Measurements from ENCODE around the gene SV2B.
"Not testable (repeated sequence)": the region's sequence is repeated elsewhere in the genome, so short reads cannot be mapped to it uniquely, and the experiment has no call there.

Gene SV2B

GRCh38 chr15:91099995-91100813 is at the start of gene SV2B:
Gene SV2B (plus strand): TSS chr15:91100257. CDS start chr15:91226264, 126,007 bp downstream.
- DNase-seq (ENCODE audit: low read depth in 4 of 4, low spot score in 1 of 4), result peak in 2 of 4 experiments; percentile 17 to 46

DNA sequence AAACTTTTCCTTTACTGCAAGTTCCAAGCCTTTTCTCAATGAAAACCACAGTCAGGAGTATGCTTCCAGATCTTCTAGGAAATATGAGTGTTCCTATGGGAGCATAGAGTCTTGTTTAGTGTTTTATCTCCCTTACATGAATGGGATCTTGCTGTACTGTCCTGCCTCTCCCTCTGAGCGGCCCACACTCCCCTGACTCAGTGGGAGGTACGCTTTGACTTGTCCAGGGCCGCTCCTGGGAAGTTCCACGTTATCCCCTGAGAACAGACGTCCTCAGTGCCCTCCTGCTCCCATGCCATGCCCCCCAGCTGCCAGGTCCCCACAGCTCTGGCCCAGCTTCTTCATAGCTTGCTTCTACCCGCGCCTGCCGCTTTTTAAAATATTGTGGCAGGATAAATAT is 48.8 kb upstream of the SV2B start:
- DNase-seq (ENCODE audit: low read depth in 4 of 4, low spot score in 1 of 4), result no peak

DNA sequence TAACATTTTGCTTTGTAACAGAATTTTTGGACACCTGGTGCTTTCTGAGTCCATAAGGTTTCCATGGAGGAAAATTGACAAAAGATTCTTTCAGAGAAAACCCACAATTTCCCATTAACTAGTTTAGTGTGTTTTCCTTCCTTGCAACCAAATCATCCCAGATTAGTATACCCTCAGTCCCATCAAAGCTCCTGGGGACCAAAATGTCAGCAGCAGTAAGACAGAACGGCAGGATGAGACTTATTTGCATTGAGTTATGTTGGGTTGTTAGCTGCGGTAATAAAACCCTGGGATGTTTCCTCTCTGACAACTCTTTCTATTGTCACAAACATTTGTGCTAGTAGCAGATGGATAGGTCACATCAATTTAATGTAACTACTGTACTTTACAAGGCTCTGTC is 45.2 kb upstream of the SV2B start:
- DNase-seq (ENCODE audit: low read depth in 4 of 4, low spot score in 1 of 4), result no peak

- peak in 1 of 4 experiments; percentile 9 for DNase-seq (ENCODE audit: low read depth in 4 of 4, low spot score in 1 of 4)
Observed at GRCh38 chr15:91055548-91056331, 44.3 kb upstream of the SV2B start.

DNA sequence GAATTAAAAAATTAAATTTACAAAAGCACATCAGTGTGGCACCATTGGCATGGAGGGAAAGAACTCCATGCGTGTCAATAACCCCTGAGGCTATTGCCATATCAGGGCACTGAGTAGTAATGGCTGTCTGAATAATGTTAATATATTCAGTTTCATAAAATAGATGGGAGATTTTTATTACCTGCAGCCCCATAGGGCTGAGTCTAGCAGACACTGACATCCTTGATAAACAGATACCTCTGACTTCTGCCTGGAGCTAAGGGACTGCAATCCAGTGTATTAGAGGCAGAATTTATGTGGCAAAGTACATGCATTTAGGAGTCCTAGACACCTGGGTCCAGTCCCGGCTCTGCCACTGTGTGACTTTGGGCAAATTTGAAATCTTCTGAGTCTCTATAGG is 38.8 kb upstream of the SV2B start:
- no peak for DNase-seq (ENCODE audit: low read depth in 4 of 4, low spot score in 1 of 4)

GRCh38 chr15:91061997-91062396 is 38.1 kb upstream of the SV2B start:
- DNase-seq (ENCODE audit: low read depth in 4 of 4, low spot score in 1 of 4), result no peak

- no peak for DNase-seq (ENCODE audit: low read depth in 4 of 4, low spot score in 1 of 4)
Observed at GRCh38 chr15:91065505-91065904, 34.6 kb upstream of the SV2B start.

- no peak for DNase-seq (ENCODE audit: low read depth in 4 of 4, low spot score in 1 of 4)
Observed at GRCh38 chr15:91067036-91067435, 33.0 kb upstream of the SV2B start.

DNA sequence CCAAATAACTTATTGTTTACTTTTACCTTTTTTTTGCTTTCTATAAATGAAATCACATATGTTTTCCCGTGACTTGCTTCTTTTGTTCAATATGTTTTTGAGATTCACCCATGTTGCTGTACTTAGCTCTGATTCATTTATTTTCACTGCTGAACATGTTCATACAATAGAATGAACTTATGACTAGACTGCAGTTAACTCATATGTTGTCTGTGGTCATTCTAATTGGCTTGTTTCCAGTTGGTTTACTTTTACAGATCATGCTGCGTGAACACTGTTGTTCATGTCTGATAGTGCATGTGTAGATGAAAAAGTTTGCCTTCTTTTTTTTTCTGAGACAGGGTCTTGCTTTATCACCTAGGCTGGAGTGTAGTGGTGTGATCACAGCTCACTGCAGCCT is 31.6 kb upstream of the SV2B start:
- no peak for DNase-seq (ENCODE audit: low read depth in 4 of 4, low spot score in 1 of 4)

GRCh38 chr15:91068966-91069365 is 31.1 kb upstream of the SV2B start:
- no peak for DNase-seq (ENCODE audit: low read depth in 4 of 4, low spot score in 1 of 4)

GRCh38 chr15:91070872-91071271 is 29.2 kb upstream of the SV2B start:
- DNase-seq (ENCODE audit: low read depth in 4 of 4, low spot score in 1 of 4), result no peak

GRCh38 chr15:91072161-91072560 is 27.9 kb upstream of the SV2B start:
- DNase-seq (ENCODE audit: low read depth in 4 of 4, low spot score in 1 of 4), result no peak

GRCh38 chr15:91073077-91073476 is 27.0 kb upstream of the SV2B start:
- DNase-seq (ENCODE audit: low read depth in 4 of 4, low spot score in 1 of 4), result no peak

DNA sequence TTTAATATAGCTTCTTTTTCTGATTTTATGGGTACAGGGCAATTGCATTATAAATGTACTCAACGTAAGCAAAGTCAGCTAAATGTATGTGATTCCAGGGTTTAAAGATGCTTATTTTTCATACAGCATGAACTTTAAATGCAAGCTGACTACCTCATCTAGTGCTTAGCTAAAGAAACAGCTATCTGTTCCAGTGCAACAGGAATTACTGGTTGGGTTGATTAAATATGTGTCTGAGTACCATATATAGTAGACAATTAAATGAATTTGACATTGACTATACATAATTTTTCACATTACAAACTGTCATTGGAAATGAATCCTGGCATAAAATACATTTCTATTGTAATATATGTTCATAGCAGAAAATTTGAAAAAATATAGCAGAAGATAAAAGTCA is 26.3 kb upstream of the SV2B start:
- no peak for DNase-seq (ENCODE audit: low read depth in 4 of 4, low spot score in 1 of 4)

DNA sequence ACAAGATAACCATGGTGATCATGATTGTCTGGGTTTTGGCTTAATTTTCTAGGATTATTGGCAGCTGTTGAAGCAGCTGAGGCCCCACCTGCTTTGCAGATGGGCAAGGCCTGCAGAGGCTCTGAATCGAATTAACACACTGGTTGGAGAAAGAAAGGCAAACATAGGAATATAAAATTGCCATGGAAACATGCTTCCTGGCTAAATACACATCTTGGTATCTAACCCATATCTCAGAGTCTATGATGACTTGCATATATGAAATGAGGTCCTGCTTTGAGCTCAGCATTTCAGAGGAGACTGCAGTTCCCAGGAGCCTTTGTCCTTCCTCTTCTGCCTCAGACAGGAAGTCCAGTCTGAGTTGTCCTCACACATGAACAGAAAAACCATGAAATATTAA is 24.3 kb upstream of the SV2B start:
- no peak for DNase-seq (ENCODE audit: low read depth in 4 of 4, low spot score in 1 of 4)

- no peak for DNase-seq (ENCODE audit: low read depth in 4 of 4, low spot score in 1 of 4)
Observed at GRCh38 chr15:91077029-91077428, 23.0 kb upstream of the SV2B start.

- DNase-seq (ENCODE audit: low read depth in 4 of 4, low spot score in 1 of 4), result not testable (repeated sequence)
Observed at GRCh38 chr15:91093866-91094265, 6.2 kb upstream of the SV2B start.

- DNase-seq (ENCODE audit: low read depth in 4 of 4, low spot score in 1 of 4), result no peak
Observed at GRCh38 chr15:91098451-91098850, 1.6 kb upstream of the SV2B start.

- DNase-seq (ENCODE audit: low read depth in 4 of 4, low spot score in 1 of 4), result peak in 2 of 4 experiments; percentile 30 to 37
Observed at GRCh38 chr15:91099616-91099994, 452 bp upstream of the SV2B start.

DNA sequence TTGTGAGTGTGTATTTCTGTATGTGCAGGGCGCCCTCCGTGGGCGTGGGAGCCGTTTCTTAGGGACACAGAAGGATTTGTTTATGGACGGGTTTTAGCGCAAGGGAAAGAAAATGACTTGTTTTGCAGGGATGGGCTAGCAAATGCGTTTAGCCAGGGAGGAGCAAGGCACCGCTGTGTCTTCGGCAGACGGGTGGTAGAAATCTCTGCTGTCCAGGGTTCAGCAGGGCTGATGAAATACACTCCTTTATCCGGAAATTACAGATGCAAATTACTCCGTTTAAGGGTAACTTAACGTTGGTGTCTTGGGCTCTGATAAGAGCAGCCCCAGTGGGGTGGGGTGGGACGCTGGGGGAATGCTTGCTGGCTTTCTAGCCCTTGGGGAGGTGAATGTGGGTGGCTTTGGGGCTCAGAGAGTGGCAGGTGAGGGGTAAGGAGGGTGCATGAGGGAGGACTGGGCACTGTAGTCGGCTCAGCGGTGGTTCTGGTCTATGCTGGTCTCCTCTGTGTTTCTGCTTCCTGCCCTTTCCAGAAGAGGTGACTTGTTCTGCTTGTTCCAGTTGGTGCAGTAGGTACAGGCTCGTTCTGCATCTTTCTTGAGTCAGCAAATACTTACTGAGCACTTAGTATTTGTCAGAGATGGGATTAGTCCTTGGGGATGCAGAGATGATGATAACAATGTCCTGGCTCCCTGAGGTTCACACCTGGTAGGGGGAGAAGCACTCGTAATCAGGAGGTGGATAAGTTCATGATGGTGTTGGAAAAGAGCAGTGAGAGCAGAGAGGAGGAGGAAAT is 954 bp downstream of the SV2B start:
- DNase-seq (ENCODE audit: low read depth in 4 of 4, low spot score in 1 of 4), result no peak

DNA sequence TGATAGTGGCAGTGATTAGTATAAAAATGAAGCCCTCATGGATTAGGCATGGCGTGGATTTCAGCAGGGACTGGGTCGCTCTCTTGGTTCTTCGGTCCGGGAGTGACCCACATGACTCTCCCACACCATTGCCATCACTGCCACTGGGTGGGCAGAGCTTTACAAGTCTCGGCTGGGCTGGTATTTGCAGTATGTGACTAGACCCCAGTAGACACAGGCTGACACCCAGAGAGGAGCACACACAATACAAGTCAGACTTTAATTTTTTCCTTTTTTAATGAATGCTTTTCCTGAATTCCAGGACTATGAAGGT is 1.5 kb downstream of the SV2B start:
- no peak for DNase-seq (ENCODE audit: low read depth in 4 of 4, low spot score in 1 of 4)
